ENCODE measurements around the gene BAIAP2.
A peak's percentile ranks its signal among the peaks of the same experiment; 100 is the strongest.

BAIAP2 gene

GRCh38 chr17:81034779-81035520, at the start of gene BAIAP2:
Gene BAIAP2 (plus strand): TSS chr17:81035151. CDS start chr17:81035255, 104 bp downstream.
- peak; percentile 86 for DNase-seq (ENCODE audit: low read depth in 2 of 2)

GRCh38 chr17:80986046-80986445, 48.9 kb upstream of the BAIAP2 start:
- no peak for DNase-seq (ENCODE audit: low read depth in 2 of 2)

GRCh38 chr17:80986816-80987475, 48.0 kb upstream of the BAIAP2 start:
- DNase-seq (ENCODE audit: low read depth in 2 of 2): no peak

- no peak for DNase-seq (ENCODE audit: low read depth in 2 of 2)
Measured at GRCh38 chr17:80987941-80988461, 47.0 kb upstream of the BAIAP2 start.

- no peak for DNase-seq (ENCODE audit: low read depth in 2 of 2)
Measured at GRCh38 chr17:80989586-80989913, 45.4 kb upstream of the BAIAP2 start.

GRCh38 chr17:80990921-80991644, 43.9 kb upstream of the BAIAP2 start:
- no peak for DNase-seq (ENCODE audit: low read depth in 2 of 2)

GRCh38 chr17:80991645-80992076, 43.3 kb upstream of the BAIAP2 start, which contains the start of gene CHMP6:
Gene CHMP6 (plus strand): TSS chr17:80991841. CDS start chr17:80991919, 78 bp downstream.
- peak; percentile 47 to 48 for DNase-seq (ENCODE audit: low read depth in 2 of 2)

GRCh38 chr17:80992077-80992947, 42.6 kb upstream of the BAIAP2 start:
- no peak for DNase-seq (ENCODE audit: low read depth in 2 of 2)

GRCh38 chr17:80992948-80993624, 41.9 kb upstream of the BAIAP2 start:
- DNase-seq (ENCODE audit: low read depth in 2 of 2): no peak

GRCh38 chr17:80995131-80995530, 39.8 kb upstream of the BAIAP2 start:
- no peak for DNase-seq (ENCODE audit: low read depth in 2 of 2)

GRCh38 chr17:80996422-80997305, 38.3 kb upstream of the BAIAP2 start:
- no peak for DNase-seq (ENCODE audit: low read depth in 2 of 2)

GRCh38 chr17:80997424-80998117, 37.4 kb upstream of the BAIAP2 start:
- no peak for DNase-seq (ENCODE audit: low read depth in 2 of 2)

- DNase-seq (ENCODE audit: low read depth in 2 of 2): no peak
Measured at GRCh38 chr17:80998118-80998747, 36.7 kb upstream of the BAIAP2 start.

GRCh38 chr17:80998748-80999535, 36.0 kb upstream of the BAIAP2 start:
- no peak for DNase-seq (ENCODE audit: low read depth in 2 of 2)

GRCh38 chr17:80999536-81000333, 35.2 kb upstream of the BAIAP2 start:
- DNase-seq (ENCODE audit: low read depth in 2 of 2): no peak

GRCh38 chr17:81000334-81000630, 34.7 kb upstream of the BAIAP2 start:
- no peak for DNase-seq (ENCODE audit: low read depth in 2 of 2)

GRCh38 chr17:81000631-81001357, 34.2 kb upstream of the BAIAP2 start:
- DNase-seq (ENCODE audit: low read depth in 2 of 2): no peak

Measured in fibroblast of skin of left biceps (primary cell).